ENCODE data around the gene AGBL2.

Gene AGBL2

DNA sequence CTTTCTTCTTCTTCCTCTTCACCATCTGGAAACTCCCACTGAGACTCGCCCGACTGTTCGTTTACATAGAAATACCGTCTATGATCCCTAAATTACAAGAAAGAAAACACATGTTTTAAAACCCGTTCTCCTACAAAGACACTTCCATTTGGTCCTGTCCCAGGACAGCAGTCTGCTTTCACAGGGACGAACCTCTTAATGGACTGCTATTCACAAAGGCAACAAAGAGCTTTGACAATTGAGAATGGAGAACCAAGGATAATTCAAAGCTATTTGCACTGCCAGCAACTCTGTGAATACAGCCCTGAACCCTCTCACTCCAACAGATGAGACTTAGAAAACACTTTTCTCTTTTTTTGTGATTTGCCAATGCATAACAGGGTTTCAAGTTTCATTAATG, 16.3 kb upstream of the AGBL2 start:
- Histone ChIP-seq H3K27me3 (replicated peaks) (no peaks in the 10 kb centered on the region), H3K36me3 (replicated peaks) (peaks cover 94% of the 10 kb centered on the region), H3K4me3 (ENCODE audit: low read depth, low read length) (no peak overlapping the region), H3K27ac (no peak overlapping the region)
- no peak for DNase-seq
- TF ChIP-seq, protein P1, sequence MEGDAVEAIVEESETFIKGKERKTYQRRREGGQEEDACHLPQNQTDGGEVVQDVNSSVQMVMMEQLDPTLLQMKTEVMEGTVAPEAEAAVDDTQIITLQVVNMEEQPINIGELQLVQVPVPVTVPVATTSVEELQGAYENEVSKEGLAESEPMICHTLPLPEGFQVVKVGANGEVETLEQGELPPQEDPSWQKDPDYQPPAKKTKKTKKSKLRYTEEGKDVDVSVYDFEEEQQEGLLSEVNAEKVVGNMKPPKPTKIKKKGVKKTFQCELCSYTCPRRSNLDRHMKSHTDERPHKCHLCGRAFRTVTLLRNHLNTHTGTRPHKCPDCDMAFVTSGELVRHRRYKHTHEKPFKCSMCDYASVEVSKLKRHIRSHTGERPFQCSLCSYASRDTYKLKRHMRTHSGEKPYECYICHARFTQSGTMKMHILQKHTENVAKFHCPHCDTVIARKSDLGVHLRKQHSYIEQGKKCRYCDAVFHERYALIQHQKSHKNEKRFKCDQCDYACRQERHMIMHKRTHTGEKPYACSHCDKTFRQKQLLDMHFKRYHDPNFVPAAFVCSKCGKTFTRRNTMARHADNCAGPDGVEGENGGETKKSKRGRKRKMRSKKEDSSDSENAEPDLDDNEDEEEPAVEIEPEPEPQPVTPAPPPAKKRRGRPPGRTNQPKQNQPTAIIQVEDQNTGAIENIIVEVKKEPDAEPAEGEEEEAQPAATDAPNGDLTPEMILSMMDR (IDR thresholded peaks at IDR 0.05; ENCODE audit: low read depth, low read length, missing control alignments) = no peak
- in situ Hi-C loops (cut with HindIII; ENCODE audit: low pct_ligation_motif_present, low sequenced_read_pairs) = no loop called here

DNA sequence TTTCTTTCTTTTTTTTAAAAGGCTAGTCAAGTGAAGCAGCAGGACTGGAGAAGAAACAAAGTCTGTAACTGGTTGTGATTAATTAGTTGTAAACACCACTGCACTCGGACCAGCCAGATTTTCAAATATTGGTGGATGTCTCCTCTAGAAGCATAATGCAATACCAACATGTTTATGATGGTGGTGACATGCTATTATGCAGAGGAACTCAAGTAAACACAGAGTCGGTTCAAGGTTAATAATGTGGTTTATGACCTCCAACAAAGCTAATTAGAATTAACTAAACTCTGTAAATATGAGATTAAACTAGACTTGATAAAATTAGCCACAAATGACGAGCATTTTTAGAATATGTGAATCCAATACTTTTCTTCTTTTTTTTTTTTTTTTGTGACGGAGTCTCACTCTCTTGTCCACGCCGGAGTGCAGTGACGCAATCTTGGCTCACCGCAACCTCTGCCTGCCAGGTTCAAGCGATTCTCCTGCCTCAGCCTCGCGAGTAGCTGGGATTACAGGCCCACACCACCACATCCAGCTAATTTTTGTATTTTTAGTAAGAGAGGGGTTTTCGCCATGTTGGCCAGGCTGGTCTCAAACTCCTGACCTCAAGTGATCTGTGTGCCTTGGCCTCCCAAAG, 11.8 kb upstream of the AGBL2 start:
- no peak for DNase-seq
- H3K27me3 ChIP-seq (replicated peaks) = no peaks in the 10 kb centered on the region
- in situ Hi-C loops (cut with HindIII; ENCODE audit: low pct_ligation_motif_present, low sequenced_read_pairs) = no loop called here
- no peak overlapping the region for H3K4me3 ChIP-seq (ENCODE audit: low read depth, low read length)
- H3K36me3 ChIP-seq (replicated peaks) = peaks cover 92% of the 10 kb centered on the region
- TF ChIP-seq, protein P1 (IDR thresholded peaks at IDR 0.05; ENCODE audit: low read depth, low read length, missing control alignments) = no peak
- no peak overlapping the region for H3K27ac ChIP-seq

DNA sequence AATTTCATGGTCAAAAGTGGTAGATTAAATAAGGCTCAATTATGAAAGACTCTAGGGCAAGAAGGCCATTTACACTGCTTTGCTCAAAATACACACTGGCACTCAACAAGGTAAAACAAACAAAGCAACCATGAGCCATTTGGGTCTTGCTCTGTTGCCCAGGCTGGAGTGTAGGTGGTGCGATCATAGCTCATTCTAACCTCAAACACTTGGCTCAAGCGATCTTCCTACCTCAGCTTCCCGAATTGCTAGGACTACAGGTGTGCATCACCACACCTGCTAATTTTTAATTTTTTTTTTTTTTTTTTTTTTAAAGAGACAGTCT, 10.9 kb upstream of the AGBL2 start:
- peaks cover 87% of the 10 kb centered on the region for H3K36me3 ChIP-seq (replicated peaks)
- in situ Hi-C loops (cut with HindIII; ENCODE audit: low pct_ligation_motif_present, low sequenced_read_pairs) = no loop called here
- H3K27ac ChIP-seq = no peak overlapping the region
- no peaks in the 10 kb centered on the region for H3K27me3 ChIP-seq (replicated peaks)
- DNase-seq = no peak
- H3K4me3 ChIP-seq (ENCODE audit: low read depth, low read length) = no peak overlapping the region
- TF ChIP-seq, protein P1 (IDR thresholded peaks at IDR 0.05; ENCODE audit: low read depth, low read length, missing control alignments) = no peak

DNA sequence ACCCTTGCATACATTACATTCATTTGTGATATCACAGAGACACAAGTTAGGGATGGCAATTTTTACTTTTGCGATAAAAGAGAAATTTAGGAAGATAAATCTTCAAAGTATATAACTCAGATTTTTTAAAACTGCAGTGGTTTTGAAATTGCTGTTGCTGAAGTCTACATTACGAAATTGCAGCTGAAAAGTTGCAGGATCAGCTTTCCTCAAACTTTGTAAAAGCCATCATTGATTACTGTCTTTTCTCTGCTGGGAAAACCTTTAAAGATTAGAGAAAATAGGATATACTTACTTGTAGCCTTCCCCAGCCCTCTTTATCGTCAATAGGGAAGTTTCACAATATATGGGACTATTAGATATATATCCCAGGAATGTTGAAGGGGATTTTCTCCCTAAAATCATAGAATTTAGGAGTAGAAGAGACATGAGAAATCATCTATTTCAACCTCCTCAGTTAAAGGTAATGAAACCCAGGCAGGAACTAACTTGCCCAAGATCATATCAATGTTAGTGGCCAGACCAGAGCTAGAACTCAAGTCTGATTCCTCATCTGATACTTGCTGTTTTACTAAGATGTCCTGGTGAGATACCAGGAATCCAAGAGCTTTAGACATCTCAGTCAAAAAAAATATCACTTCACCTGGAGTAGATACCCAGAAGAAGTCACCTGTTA, 10.4 kb upstream of the AGBL2 start:
- TF ChIP-seq, protein P1 (IDR thresholded peaks at IDR 0.05; ENCODE audit: low read depth, low read length, missing control alignments) = no peak
- no peak for DNase-seq
- Histone ChIP-seq H3K27ac (no peak overlapping the region), H3K4me3 (ENCODE audit: low read depth, low read length) (no peak overlapping the region), H3K27me3 (replicated peaks) (no peaks in the 10 kb centered on the region), H3K36me3 (replicated peaks) (peaks cover 85% of the 10 kb centered on the region)
- in situ Hi-C loops (cut with HindIII; ENCODE audit: low pct_ligation_motif_present, low sequenced_read_pairs) = no loop called here

DNA sequence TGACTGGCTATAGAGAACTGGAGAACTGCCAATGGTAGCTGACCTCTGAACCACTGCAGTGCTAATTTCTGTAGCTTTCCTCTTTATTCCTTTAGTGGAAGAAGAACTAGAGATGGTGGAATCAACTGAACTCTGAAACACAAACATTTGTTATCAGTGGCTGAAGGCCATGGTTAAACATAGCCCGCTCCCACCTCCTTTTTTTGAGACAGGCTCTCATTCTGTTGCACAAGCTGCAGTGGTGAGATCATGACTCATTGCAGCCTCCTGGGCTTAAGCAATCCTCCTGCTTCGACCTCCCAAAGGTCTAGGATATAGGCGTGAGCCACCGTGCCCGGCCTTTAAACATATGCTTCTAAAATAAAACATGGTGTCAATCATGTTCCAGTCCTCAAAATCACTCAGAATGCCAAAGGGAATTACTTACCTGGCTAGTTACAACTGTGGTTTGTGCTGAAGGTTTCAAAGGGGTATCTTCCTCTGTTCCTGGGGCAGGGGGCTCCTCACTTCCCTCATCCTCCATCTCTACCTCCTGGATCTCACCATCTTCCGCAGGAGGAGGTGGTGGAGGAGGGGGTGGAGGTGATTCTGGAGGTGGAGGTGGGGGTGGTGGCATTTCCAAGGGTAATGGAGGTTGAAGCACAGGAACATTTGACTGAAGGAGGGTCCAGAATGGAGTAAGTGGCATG, 9.0 kb upstream of the AGBL2 start:
- Histone ChIP-seq H3K27ac (peak overlapping the region; percentile 17), H3K36me3 (replicated peaks) (peaks cover 80% of the 10 kb centered on the region), H3K27me3 (replicated peaks) (no peaks in the 10 kb centered on the region), H3K4me3 (ENCODE audit: low read depth, low read length) (no peak overlapping the region)
- TF ChIP-seq, protein P1 (IDR thresholded peaks at IDR 0.05; ENCODE audit: low read depth, low read length, missing control alignments) = no peak
- DNase-seq = peak; percentile 87
- in situ Hi-C loops (cut with HindIII; ENCODE audit: low pct_ligation_motif_present, low sequenced_read_pairs) = no loop called here

Measured in brain microvascular endothelial cell (primary cell).